ENCODE measurements around the gene ERC2.

GRCh38 chr3:55690177-55690576 lies 778.1 kb downstream of the ERC2 start:
- TF ChIP-seq ZFP30 (CRISPR knock-in tag; IDR thresholded peaks at IDR 0.05) (no peak), ARNTL (CRISPR knock-in tag; IDR thresholded peaks at IDR 0.05; ENCODE audit: borderline replicate concordance, low read depth) (no peak), POU6F1 (CRISPR knock-in tag; IDR thresholded peaks at IDR 0.05; ENCODE audit: borderline replicate concordance, low read depth) (no peak)

Data from SK-N-SH treated with all-trans-retinoic acid at 6 μM for 48 hours (cell line).